Measurements from ENCODE around the gene PIKFYVE. TPM values are rescaled to one million over a fixed set of nuclear protein-coding genes. Genes with fewer than 3 reads are reported as not detected.

PIKFYVE gene
- total and polyA plus RNA-seq, 2 of the 8 experiments (the other 6 are each of a cell fraction or from before 2014, with no cell fraction given) = 8.8 to 33.5 TPM

GRCh38 chr2:208320686-208321085 is 54.6 kb downstream of the PIKFYVE start:
- Histone ChIP-seq H3K56ac (replicated peaks; ENCODE audit: insufficient read length, low read depth, low read length) (no peak overlapping the region), H4K5ac (ENCODE audit: insufficient read length, low read depth, low read length) (no peak overlapping the region), H3K4me1 (replicated peaks in 1 of 4; ENCODE audit: control insufficient read depth in 3 of 4, insufficient read depth in 4 of 4, low read length in 3 of 4) (no peaks in the 10 kb centered on the region), H3K27ac (ENCODE audit: low read depth, low read length) (no peak overlapping the region), H4K91ac (replicated peaks; ENCODE audit: insufficient read length, low read length) (no peak overlapping the region), H3K4ac (replicated peaks; ENCODE audit: insufficient read length, low read depth, low read length) (no peak overlapping the region), H3K36me3 (ENCODE audit: control insufficient read depth in 2 of 4, insufficient read depth in 4 of 4, low read length in 3 of 4) (peaks cover 8 to 56% (median 20%) of the 10 kb centered on the region in 4 experiments; a peak in 7 of 8 replicates), H3K4me2 (ENCODE audit: insufficient read depth in 1 of 2, low read depth in 2 of 2, low read length in 2 of 2) (no peak overlapping the region), H3K79me2 (ENCODE audit: control insufficient read depth in 1 of 2, insufficient read depth in 2 of 2, low read length in 2 of 2) (no peaks in the 10 kb centered on the region), H2BK20ac (ENCODE audit: low read length) (no peak overlapping the region), H4K20me1 (replicated peaks in 1 of 2; ENCODE audit: control insufficient read depth in 1 of 2, insufficient read depth in 2 of 2, low read length in 2 of 2) (peaks cover 0 to 3% of the 10 kb centered on the region in 2 experiments), H3K23me2 (ENCODE audit: low read depth, low read length) (no peaks in the 10 kb centered on the region), H3K23ac (ENCODE audit: insufficient read length) (no peak overlapping the region), H3K9me3 (ENCODE audit: insufficient read depth in 2 of 2, low read depth in 1 of 2, low read length in 1 of 2) (no peaks in the 10 kb centered on the region), H2AK5ac (ENCODE audit: low read depth, low read length) (no peak overlapping the region), H2AFZ (ENCODE audit: low read length) (no peak overlapping the region), H3K9ac (replicated peaks in 1 of 4; ENCODE audit: extremely low read depth in 1 of 4, low read depth in 3 of 4, low read length in 3 of 4) (no peak overlapping the region), H2BK15ac (ENCODE audit: low read length) (no peak overlapping the region), H2BK5ac (ENCODE audit: low read depth, low read length) (no peak overlapping the region), H2BK12ac (ENCODE audit: low read depth, low read length) (no peak overlapping the region), H4K8ac (ENCODE audit: extremely low read depth, insufficient read depth, low read length) (no peak overlapping the region), H2BK120ac (replicated peaks; ENCODE audit: low read depth, low read length) (no peak overlapping the region), H3K18ac (ENCODE audit: extremely low read depth, low read length) (no peak overlapping the region), H3K14ac (ENCODE audit: insufficient read length) (no peak overlapping the region), H3K4me3 (ENCODE audit: extremely low read depth in 1 of 4, insufficient read depth in 2 of 4, low read depth in 3 of 4, low read length in 4 of 4) (no peak overlapping the region), H3K79me1 (ENCODE audit: low read depth, low read length) (no peaks in the 10 kb centered on the region; the same call in 1 of the 2 replicates), H3K27me3 (replicated peaks in 1 of 4; ENCODE audit: control insufficient read depth in 3 of 4, extremely low read depth in 1 of 4, insufficient read depth in 3 of 4, low read length in 3 of 4) (no peaks in the 10 kb centered on the region)
- DNase-seq (ENCODE audit: low read depth in 1 of 2, low spot score in 2 of 2) = no peak
- ChIA-PET CTCF (ENCODE audit: partially characterized antibody) (no interaction called here), POLR2A (ENCODE audit: partially characterized antibody) (no interaction called here)
- no peak for FAIRE-seq
- WGBS, 2 experiments (ENCODE audit: extremely low coverage in 1 of 2, insufficient coverage in 1 of 2, insufficient read length in 1 of 2, insufficient replicate concordance in 2 of 2, low coverage in 1 of 2, low lambda C conversion rate in 2 of 2, missing lambda C conversion rate in 1 of 2) = 94% methylated on average over 2 of the region's 2 CpGs; no CpG with 5 or more reads in 1 of the 2 experiments
- TF ChIP-seq TCF12 (IDR thresholded peaks at IDR 0.05; ENCODE audit: low read depth, low read length) = no peak
- no peak for TF ChIP-seq TAF1 (IDR thresholded peaks at IDR 0.05; ENCODE audit: low read depth, low read length)
- no peak for TF ChIP-seq SRF (IDR thresholded peaks at IDR 0.05; ENCODE audit: low read depth, low read length)
- TF ChIP-seq RBBP5 (IDR thresholded peaks at IDR 0.05; ENCODE audit: borderline replicate concordance, low read depth, low read length) = no peak
- TF ChIP-seq CREB1 (IDR thresholded peaks at IDR 0.05) = no peak
- no peak for TF ChIP-seq BRCA1 (IDR thresholded peaks at IDR 0.05; ENCODE audit: low read depth, low read length)
- TF ChIP-seq GABPA (IDR thresholded peaks at IDR 0.05; ENCODE audit: borderline replicate concordance, insufficient read depth, low read length) = no peak
- no peak for TF ChIP-seq FOSL1 (IDR thresholded peaks at IDR 0.05; ENCODE audit: insufficient read depth, low read depth, low read length)
- TF ChIP-seq POLR2A (IDR thresholded peaks at IDR 0.05; ENCODE audit: control extremely low read depth in 1 of 2, low read depth in 2 of 2, low read length in 2 of 2) = no peak
- no peak for TF ChIP-seq HDAC2 (IDR thresholded peaks at IDR 0.05; ENCODE audit: borderline replicate concordance in 1 of 2, low read depth in 2 of 2, low read length in 2 of 2)
- no peak for TF ChIP-seq SIN3A (conservative IDR thresholded peaks at IDR 0.05 in 1 of 2, IDR thresholded peaks at IDR 0.05 in 1 of 2; ENCODE audit: low read depth in 1 of 2, low read length in 2 of 2)
- TF ChIP-seq SAP30 (IDR thresholded peaks at IDR 0.05; ENCODE audit: insufficient read depth, insufficient replicate concordance, low read length) = no peak
- TF ChIP-seq TAF7 (optimal IDR thresholded peaks at IDR 0.05; ENCODE audit: borderline replicate concordance, low read depth, low read length) = no peak
- no peak for TF ChIP-seq ZNF274 (IDR thresholded peaks at IDR 0.05; ENCODE audit: borderline replicate concordance, extremely low read depth, low read length)
- TF ChIP-seq NRF1 (IDR thresholded peaks at IDR 0.05; ENCODE audit: low read depth, low read length) = no peak
